Common myeloid progenitor, CD34-positive (primary cell): Measurements from ENCODE around the gene HDGFL2.

Source experiments
- CTCF ChIA-PET: fragments of 350-600 bp; sonication (Branson Sonifier 250); formaldehyde crosslinking; loops from one replicate; lab custom pipeline; 2021; ENCODE audit warnings: antibody characterized with exemption; lab: Charles Lee
- POLR2A ChIA-PET: fragments of 350-600 bp; sonication (Branson Sonifier 250); formaldehyde crosslinking; loops from one replicate; lab custom pipeline; 2021; ENCODE audit warnings: antibody characterized with exemption; lab: Charles Lee
- DNase-seq, 3 donors: peaks; one replicate each; pipeline versions ENCODE4 v3.0.0 to v3.0.0-alpha.2; 2013
- H3K27ac ChIP-seq, 2 experiments: 1 replicate in 1 of 2; 2 replicates in 1 of 2; pipeline ENCODE4 v1.7.0; 2013; ENCODE audit warnings: inconsistent platforms in 2 of 2, low read length in 2 of 2, mild to moderate bottlenecking in 2 of 2, low read depth in 1 of 2, moderate library complexity in 1 of 2; ENCODE audit not compliant: severe bottlenecking in 2 of 2, insufficient read depth in 1 of 2, poor library complexity in 1 of 2
- H3K27me3 ChIP-seq, 5 experiments: replicated peaks in 2 of 5; 1 replicate in 3 of 5; 2 replicates in 2 of 5; pipeline versions ENCODE4 v1.6.1 to v1.7.0; 2013; ENCODE audit warnings: low read length in 4 of 5, mild to moderate bottlenecking in 2 of 5, moderate library complexity in 2 of 5, inconsistent platforms in 1 of 5; ENCODE audit not compliant: insufficient read depth in 5 of 5, control insufficient read depth in 4 of 5
- H3K36me3 ChIP-seq, 4 experiments: 1 replicate in 2 of 4; 2 replicates in 2 of 4; pipeline versions ENCODE4 v1.6.1 to v1.7.0; 2013; ENCODE audit warnings: low read length in 3 of 4, control low read depth in 1 of 4, mild to moderate bottlenecking in 1 of 4; ENCODE audit not compliant: control insufficient read depth in 4 of 4, insufficient read depth in 4 of 4
- H3K4me1 ChIP-seq, 4 experiments: 1 replicate in 3 of 4; 2 replicates in 1 of 4; pipeline versions ENCODE4 v1.6.1 to v1.7.1; 2013; ENCODE audit warnings: low read length in 3 of 4, mild to moderate bottlenecking in 3 of 4, control low read depth in 1 of 4, inconsistent platforms in 1 of 4, moderate library complexity in 1 of 4; ENCODE audit not compliant: control insufficient read depth in 4 of 4, insufficient read depth in 4 of 4; ENCODE audit errors: control extremely low read depth in 1 of 4
- H3K4me3 ChIP-seq, 7 experiments: 1 replicate in 4 of 7; 2 replicates in 3 of 7; pipeline versions ENCODE4 v1.5.1 to v1.7.0; 2013; ENCODE audit warnings: mild to moderate bottlenecking in 7 of 7, low read length in 6 of 7, moderate library complexity in 6 of 7, inconsistent platforms in 2 of 7, low read depth in 2 of 7, control low read depth in 1 of 7; ENCODE audit not compliant: insufficient read depth in 4 of 7, control insufficient read depth in 1 of 7; ENCODE audit errors: extremely low read depth in 1 of 7
- H3K9me3 ChIP-seq, 5 experiments: 1 replicate in 4 of 5; 2 replicates in 1 of 5; pipeline versions ENCODE4 v1.6.1 to v1.7.1; 2013; ENCODE audit warnings: low read length in 4 of 5, mild to moderate bottlenecking in 2 of 5, inconsistent platforms in 1 of 5, low read depth in 1 of 5, moderate library complexity in 1 of 5; ENCODE audit not compliant: control insufficient read depth in 4 of 5, insufficient read depth in 2 of 5; ENCODE audit errors: control extremely low read depth in 1 of 5
- WGBS: methylation state at CpG from one replicate; pipeline ENCODE4 v1.1.5; 2013; ENCODE audit not compliant: insufficient coverage; 5-methylcytosine and 5-hydroxymethylcytosine counted together

The HDGFL2 gene

DNA sequence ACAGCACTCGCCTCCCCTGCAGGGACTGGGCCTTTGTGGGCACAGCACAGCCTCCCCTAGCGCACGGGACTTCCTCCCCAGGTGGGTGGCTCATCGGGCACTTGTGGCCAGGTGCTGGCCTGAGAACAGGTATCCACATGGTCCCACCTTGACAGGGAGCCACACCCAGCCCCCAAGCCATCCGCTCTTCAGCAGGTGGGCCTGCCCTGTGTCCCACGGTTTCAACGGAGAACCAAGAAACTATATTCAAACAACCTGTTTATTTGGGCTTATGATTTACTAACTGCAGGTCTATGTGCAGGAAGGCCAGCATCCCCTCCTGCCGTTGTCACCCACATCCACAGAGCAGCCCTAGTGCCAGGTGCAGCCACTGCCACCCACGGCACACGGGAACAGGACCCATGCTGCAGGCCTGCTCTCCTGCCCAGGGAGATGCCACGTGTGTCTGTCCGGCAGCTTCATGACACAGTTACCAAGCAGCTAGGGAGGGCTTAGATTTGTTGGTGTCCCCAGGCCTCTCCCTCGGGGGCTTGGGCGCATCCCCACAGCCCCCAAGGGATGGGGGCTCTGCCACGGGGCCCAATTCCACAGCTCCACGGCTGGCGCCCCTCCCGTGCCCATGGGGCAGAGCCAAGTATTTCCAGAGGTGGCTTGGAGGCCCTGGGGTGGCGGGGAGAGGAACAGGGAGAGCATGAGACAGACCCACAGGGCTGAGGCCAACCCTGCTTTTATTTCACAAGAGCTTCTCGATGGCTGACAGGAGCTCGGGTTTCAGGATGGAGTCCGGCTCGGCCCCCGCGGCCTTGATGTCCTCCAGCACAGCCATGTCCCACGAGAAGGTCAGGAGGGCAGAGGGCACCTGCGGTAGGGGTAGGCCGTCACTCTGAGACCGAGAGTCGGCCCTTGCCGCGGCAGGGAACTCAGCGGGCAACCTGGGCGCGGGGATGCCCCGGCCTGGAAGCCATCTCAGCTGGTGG lies 27.0 kb upstream of the HDGFL2 start:
- Histone ChIP-seq H3K4me3 (no peak overlapping the region), H3K36me3 (peaks cover 5 to 89% (median 51%) of the 10 kb centered on the region in 4 experiments)
- CTCF ChIA-PET = interaction anchor here (1.0 kb wide), 1 partner anchor 43 kb away, joined by 3 read pairs; the partner anchor contains the start of gene CHAF1A

DNA sequence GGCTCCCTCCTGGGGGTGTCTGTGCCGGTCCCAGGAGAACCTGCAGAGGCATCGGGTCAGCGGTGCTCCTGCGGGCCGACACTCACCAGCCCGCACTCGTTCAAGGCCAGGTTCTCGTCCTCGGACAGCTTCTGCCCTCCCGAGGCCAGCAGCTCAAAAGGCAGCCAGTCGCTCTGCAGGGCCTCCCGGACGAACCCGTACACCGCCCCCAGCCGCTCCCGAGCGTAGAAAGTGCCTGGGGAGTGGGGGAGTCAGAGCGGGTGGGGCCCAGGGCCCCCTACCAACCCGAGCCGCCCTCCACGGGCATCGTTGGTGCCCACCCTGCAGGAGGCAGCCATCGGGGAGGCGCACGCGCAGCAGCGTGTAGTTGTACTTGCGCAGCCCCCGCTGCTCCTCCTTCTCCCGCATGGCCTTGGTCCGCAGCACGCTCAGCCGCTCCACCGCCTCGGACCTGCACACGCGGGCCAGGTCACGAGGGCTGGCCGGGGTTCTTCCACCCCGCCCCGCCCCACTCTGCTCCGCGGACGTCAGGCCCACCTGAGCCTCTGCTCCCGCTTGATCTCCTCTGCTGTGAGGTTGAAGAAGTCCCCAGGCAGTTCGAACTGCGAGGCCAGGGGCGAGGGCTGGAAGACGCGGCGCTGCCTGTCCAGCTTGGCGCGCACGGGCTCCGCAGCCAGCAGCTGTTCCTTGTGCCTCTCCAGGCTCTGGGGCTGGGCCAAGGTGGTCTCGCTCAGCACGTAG lies 26.0 kb upstream of the HDGFL2 start:
- H3K27ac ChIP-seq = no peak overlapping the region
- H3K9me3 ChIP-seq = no peaks in the 10 kb centered on the region
- ChIA-PET POLR2A (interaction anchor here (0.7 kb wide), 1 partner anchor 16 kb away, joined by 3 read pairs; no protein-coding TSS in a partner anchor), CTCF (no interaction called here)
- H3K36me3 ChIP-seq = peaks cover 5 to 90% (median 52%) of the 10 kb centered on the region in 4 experiments
- no peak for DNase-seq
- WGBS = 97% methylated on average over 58 of the region's 58 CpGs
- H3K4me1 ChIP-seq = peaks cover 0 to 10% (median 5%) of the 10 kb centered on the region in 4 experiments
- H3K4me3 ChIP-seq = no peak overlapping the region
- H3K27me3 ChIP-seq = no peaks in the 10 kb centered on the region

More for the DNA sequence above, 27.0 kb upstream of the HDGFL2 start:
- Histone ChIP-seq H3K27ac (no peak overlapping the region), H3K9me3 (no peaks in the 10 kb centered on the region), H3K27me3 (no peaks in the 10 kb centered on the region), H3K4me1 (peaks cover 0 to 10% (median 5%) of the 10 kb centered on the region in 4 experiments)
- WGBS = 96% methylated on average over 36 of the region's 36 CpGs
- POLR2A ChIA-PET = interaction anchor here (0.7 to 1.1 kb wide), 2 partner anchors 11 to 15 kb away, joined by 3 read pairs; no protein-coding TSS in a partner anchor
- no peak for DNase-seq

DNA sequence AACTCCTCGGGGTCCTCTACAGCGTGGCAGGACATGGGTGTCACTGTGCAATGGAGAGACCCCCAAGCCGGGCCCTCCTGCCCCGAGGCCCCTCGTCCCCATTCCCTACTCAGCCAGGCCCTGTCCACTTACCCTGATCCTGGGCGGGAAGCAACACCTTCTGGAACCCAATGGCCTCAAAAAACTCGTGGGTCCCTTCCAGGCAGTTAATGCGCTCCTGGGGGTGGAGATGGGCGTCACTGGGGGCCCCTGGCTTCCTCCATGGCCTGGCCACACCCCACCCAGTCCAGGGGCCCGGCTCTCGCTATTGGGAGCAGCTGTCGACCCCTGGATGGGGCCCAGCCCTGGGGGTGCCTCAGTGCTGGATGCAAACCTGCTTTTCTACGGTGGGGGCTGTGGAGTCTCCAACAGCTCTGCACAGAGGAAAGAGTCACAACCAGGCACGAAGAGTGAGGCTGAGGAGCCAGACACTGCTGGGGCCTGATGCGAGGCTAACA lies 25.3 kb upstream of the HDGFL2 start:
- Histone ChIP-seq H3K27ac (no peak overlapping the region), H3K4me1 (peaks cover 0 to 9% (median 5%) of the 10 kb centered on the region in 4 experiments), H3K36me3 (peaks cover 5 to 91% (median 57%) of the 10 kb centered on the region in 4 experiments), H3K9me3 (no peaks in the 10 kb centered on the region), H3K4me3 (no peak overlapping the region), H3K27me3 (no peaks in the 10 kb centered on the region)
- WGBS = 89% methylated on average over 13 of the region's 15 CpGs
- ChIA-PET CTCF (no interaction called here), POLR2A (no interaction called here)
- DNase-seq = no peak

DNA sequence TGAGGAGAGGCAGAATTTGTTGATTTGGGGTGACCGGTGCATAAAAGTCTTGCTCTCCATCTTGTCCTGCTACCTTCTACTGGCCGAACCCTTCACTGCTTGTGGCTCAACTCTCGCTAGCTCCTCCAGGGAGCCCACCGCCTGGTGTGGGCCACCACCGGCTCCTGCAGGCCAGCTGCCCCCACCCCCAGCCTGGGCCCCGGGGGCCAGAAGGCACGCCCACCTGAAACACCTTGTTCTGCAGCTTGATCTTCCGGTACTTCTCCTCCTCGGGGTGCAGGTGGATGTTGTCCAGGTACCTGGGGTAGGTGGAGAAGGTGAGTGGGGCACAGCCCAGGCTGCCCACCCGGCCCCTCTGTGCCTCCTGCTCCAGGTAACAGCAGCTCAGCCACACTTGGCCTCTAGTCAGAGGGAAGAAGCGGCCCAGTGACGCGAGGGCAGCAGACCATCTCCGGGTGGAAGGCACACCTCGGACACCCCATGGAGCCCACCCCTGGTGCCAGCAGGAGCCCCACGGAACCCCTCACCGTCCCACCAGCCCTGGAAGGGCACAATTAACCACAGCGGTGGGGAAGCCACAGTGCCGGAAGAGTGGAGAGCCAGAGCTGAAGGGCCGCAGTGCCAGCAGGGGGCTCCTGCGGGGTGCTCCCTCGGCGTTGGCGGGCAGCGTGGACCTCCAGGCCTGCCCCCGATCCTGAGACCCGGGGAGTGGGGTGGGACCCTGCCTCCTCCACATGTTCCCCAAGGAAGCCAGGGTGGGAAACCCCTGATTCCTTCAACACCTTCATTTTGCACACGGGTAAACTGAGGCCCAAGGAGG lies 24.6 kb upstream of the HDGFL2 start:
- Histone ChIP-seq H3K9me3 (no peaks in the 10 kb centered on the region), H3K27ac (no peak overlapping the region), H3K27me3 (no peaks in the 10 kb centered on the region), H3K4me1 (peaks cover 0 to 2% (median 1%) of the 10 kb centered on the region in 4 experiments), H3K36me3 (peaks cover 8 to 88% (median 62%) of the 10 kb centered on the region in 4 experiments), H3K4me3 (no peak overlapping the region)
- POLR2A ChIA-PET = no interaction called here
- WGBS = over 99% methylated on average over 25 of the region's 28 CpGs
- no peak for DNase-seq
- CTCF ChIA-PET = no interaction called here

DNA sequence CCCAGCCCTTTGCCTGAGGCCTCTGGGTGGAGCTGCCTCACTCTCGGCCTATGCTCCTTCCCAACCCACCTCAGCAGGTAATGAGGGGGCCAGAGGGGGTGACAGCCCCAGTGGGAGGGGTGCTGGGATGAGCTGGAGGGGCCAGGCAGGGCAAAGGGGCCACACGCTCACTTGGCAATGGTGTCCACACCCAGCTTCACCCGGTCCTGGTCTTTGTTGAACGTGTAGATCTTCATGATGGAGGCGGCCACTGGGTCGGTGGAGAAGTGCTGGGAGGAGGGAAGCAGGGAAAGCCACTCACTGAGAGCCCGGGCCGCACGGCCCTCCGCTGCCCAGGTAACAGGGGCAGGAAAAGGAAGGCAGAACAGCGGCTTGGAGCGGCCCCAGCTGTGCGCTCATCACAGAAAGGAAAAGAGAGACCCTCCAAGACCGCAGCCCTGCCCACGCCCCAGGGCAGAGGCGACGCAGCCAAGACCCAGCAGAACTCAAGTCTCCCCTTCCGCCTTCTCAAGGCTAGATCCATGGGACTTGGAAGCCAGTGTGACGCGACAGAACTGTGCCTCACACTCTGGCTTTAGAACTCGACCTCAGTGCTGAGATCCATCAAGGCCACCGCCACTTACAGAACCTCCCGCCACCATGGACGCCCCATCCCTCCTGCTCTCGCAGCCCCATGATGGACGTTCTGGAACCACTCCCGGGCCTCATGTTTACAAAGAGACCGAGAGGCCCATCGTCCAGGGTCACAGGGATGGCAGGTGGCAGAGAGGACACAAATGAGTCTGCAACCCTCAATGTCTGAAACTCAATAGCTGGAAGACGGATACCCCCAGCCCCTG lies 23.7 kb upstream of the HDGFL2 start:
- DNase-seq = no peak
- CTCF ChIA-PET = no interaction called here
- Histone ChIP-seq H3K27ac (no peak overlapping the region), H3K27me3 (no peaks in the 10 kb centered on the region), H3K9me3 (no peaks in the 10 kb centered on the region), H3K4me3 (no peak overlapping the region), H3K4me1 (no peaks in the 10 kb centered on the region), H3K36me3 (peaks cover 8 to 91% (median 68%) of the 10 kb centered on the region in 4 experiments)
- POLR2A ChIA-PET = no interaction called here
- 96% methylated on average over 29 of the region's 30 CpGs for WGBS
